Mesenchymal stem cell (in vitro differentiated cells and primary cell): ENCODE data around the gene PUS3.
A peak's percentile ranks its signal among the peaks of the same experiment; 100 is the strongest.

Experiments
- DNase-seq: peaks from one replicate; pipeline ENCODE4 v3.0.0-alpha.2; 2013
- H2AFZ ChIP-seq: one replicate; pipeline ENCODE4 v1.6.1; 2013; ENCODE audit warnings: low read depth, mild to moderate bottlenecking, control low read depth, inconsistent platforms, low read length, moderate library complexity
- H2AK5ac ChIP-seq: 2 replicates; pipeline ENCODE4 v1.6.1; 2013; ENCODE audit warnings: low read length, moderate library complexity, mild to moderate bottlenecking, inconsistent platforms; ENCODE audit not compliant: severe bottlenecking
- H2BK120ac ChIP-seq: one replicate; pipeline ENCODE4 v1.6.1; 2013; ENCODE audit warnings: low read depth, mild to moderate bottlenecking, inconsistent platforms, low read length, moderate library complexity
- H2BK12ac ChIP-seq, 2 experiments: one replicate each; pipeline ENCODE4 v1.6.1; 2013; ENCODE audit warnings: inconsistent platforms in 2 of 2, low read length in 2 of 2, mild to moderate bottlenecking in 2 of 2, moderate library complexity in 2 of 2, control low read depth in 1 of 2
- H2BK15ac ChIP-seq: one replicate; pipeline ENCODE4 v1.6.1; 2013; ENCODE audit warnings: mild to moderate bottlenecking, low read depth, inconsistent platforms; ENCODE audit not compliant: poor library complexity, severe bottlenecking
- H2BK5ac ChIP-seq: 2 replicates; pipeline ENCODE4 v1.6.1; 2013; ENCODE audit warnings: low read depth, mild to moderate bottlenecking, low read length, control low read depth, inconsistent platforms; ENCODE audit not compliant: poor library complexity, severe bottlenecking
- H3K14ac ChIP-seq, 2 experiments: one replicate each; pipeline ENCODE4 v1.6.1; 2013; ENCODE audit warnings: inconsistent platforms in 2 of 2, low read length in 2 of 2, control low read depth in 1 of 2, mild to moderate bottlenecking in 1 of 2, moderate library complexity in 1 of 2
- H3K18ac ChIP-seq, 2 experiments: one replicate each; pipeline ENCODE4 v1.6.1; 2013; ENCODE audit warnings: inconsistent platforms in 2 of 2, low read length in 2 of 2, control low read depth in 1 of 2, low read depth in 1 of 2, mild to moderate bottlenecking in 1 of 2
- H3K23ac ChIP-seq, 2 experiments: one replicate each; pipeline ENCODE4 v1.6.1; 2013; ENCODE audit warnings: inconsistent platforms in 2 of 2, low read length in 2 of 2, mild to moderate bottlenecking in 2 of 2, moderate library complexity in 2 of 2, control low read depth in 1 of 2
- H3K27ac ChIP-seq: 2 replicates; pipeline ENCODE4 v1.5.1; 2013; ENCODE audit warnings: mild to moderate bottlenecking, moderate library complexity, low read length, control low read depth, inconsistent platforms; ENCODE audit not compliant: poor library complexity, severe bottlenecking
- H3K27me3 ChIP-seq, 2 experiments: 2 replicates each; pipeline versions ENCODE4 v1.6.1 to v1.7.0; 2013; ENCODE audit warnings: low read length in 2 of 2, mild to moderate bottlenecking in 2 of 2, moderate library complexity in 2 of 2, control low read depth in 1 of 2, inconsistent platforms in 1 of 2; ENCODE audit not compliant: control insufficient read depth in 1 of 2, insufficient read depth in 1 of 2
- H3K36me3 ChIP-seq, 2 experiments: 2 replicates each; pipeline versions ENCODE4 v1.6.1 to v1.7.0; 2013; ENCODE audit warnings: low read length in 2 of 2, control low read depth in 1 of 2, inconsistent platforms in 1 of 2, low read depth in 1 of 2, mild to moderate bottlenecking in 1 of 2; ENCODE audit not compliant: insufficient read depth in 2 of 2, control insufficient read depth in 1 of 2
- H3K4ac ChIP-seq, 2 experiments: one replicate each; pipeline ENCODE4 v1.6.1; 2013; ENCODE audit warnings: inconsistent platforms in 2 of 2, low read length in 2 of 2, mild to moderate bottlenecking in 2 of 2, moderate library complexity in 2 of 2, control low read depth in 1 of 2, low read depth in 1 of 2
- H3K4me1 ChIP-seq: 2 replicates; pipeline ENCODE4 v1.6.1; 2013; ENCODE audit warnings: low read depth, low read length, control low read depth; ENCODE audit not compliant: control insufficient read depth, insufficient read depth
- H3K4me2 ChIP-seq: 2 replicates; pipeline ENCODE4 v1.6.1; 2013; ENCODE audit warnings: low read length, mild to moderate bottlenecking, inconsistent platforms; ENCODE audit not compliant: poor library complexity, severe bottlenecking
- H3K4me3 ChIP-seq, 2 experiments: 2 replicates each; pipeline versions ENCODE4 v1.5.1 to v1.7.0; 2013; ENCODE audit warnings: low read length in 2 of 2, mild to moderate bottlenecking in 2 of 2, control low read depth in 1 of 2, low read depth in 1 of 2; ENCODE audit not compliant: insufficient read depth in 1 of 2
- H3K79me1 ChIP-seq: replicated peaks from 2 replicates; pipeline ENCODE4 v1.6.1; 2013; ENCODE audit warnings: mild to moderate bottlenecking, control low read depth, low read length, inconsistent platforms; ENCODE audit not compliant: poor library complexity, severe bottlenecking
- H3K9ac ChIP-seq: 2 replicates; pipeline ENCODE4 v1.7.0; 2013; ENCODE audit warnings: mild to moderate bottlenecking, low read length, moderate library complexity
- H3K9me3 ChIP-seq: 2 replicates; pipeline ENCODE4 v1.7.0; 2013; ENCODE audit warnings: mild to moderate bottlenecking, low read length; ENCODE audit not compliant: control insufficient read depth
- H4K8ac ChIP-seq: one replicate; pipeline ENCODE4 v1.6.1; 2013; ENCODE audit warnings: inconsistent platforms, mild to moderate bottlenecking, low read length, moderate library complexity
- H4K91ac ChIP-seq: one replicate; pipeline ENCODE4 v1.6.1; 2013; ENCODE audit warnings: mild to moderate bottlenecking, low read length, inconsistent platforms
- WGBS: methylation state at CpG from one replicate; pipeline ENCODE4 v1.1.7; 2013; ENCODE audit warnings: mixed read lengths; 5-methylcytosine and 5-hydroxymethylcytosine counted together

The PUS3 gene

GRCh38 chr11:125945797-125946520 lies 43.0 kb upstream of the PUS3 start, which contains the start of gene VSIG10L2:
TSS of gene VSIG10L2 (plus strand) at chr11:125946044. CDS start at chr11:125946056, 12 bp downstream.
- no peak within 1 kb of the TSS for H3K9ac ChIP-seq
- no peak within 1 kb of the TSS for H3K23ac ChIP-seq
- no peak within 1 kb of the TSS for H2BK120ac ChIP-seq
- H3K4me1 ChIP-seq, result peaks cover 11% of the 10 kb centered on the region
- no peak within 1 kb of the TSS for H4K91ac ChIP-seq
- no peak within 1 kb of the TSS for H3K18ac ChIP-seq
- H3K14ac ChIP-seq, result no peak within 1 kb of the TSS
- no peak within 1 kb of the TSS for H2AFZ ChIP-seq
- H2AK5ac ChIP-seq, result no peak within 1 kb of the TSS
- peak within 1 kb of the TSS; percentile 33 for H2BK15ac ChIP-seq
- no peak for DNase-seq
- H3K4ac ChIP-seq, result no peak within 1 kb of the TSS
- no peaks in the 10 kb centered on the region for H3K9me3 ChIP-seq
- no peak within 1 kb of the TSS for H2BK12ac ChIP-seq
- no peaks in the 10 kb centered on the region for H3K36me3 ChIP-seq
- no peak within 1 kb of the TSS for H3K4me2 ChIP-seq
- peaks cover 0 to 21% of the 10 kb centered on the region in 2 experiments for H3K27me3 ChIP-seq
- no peaks in the 10 kb centered on the region for H3K79me1 ChIP-seq
- 85% methylated on average over 8 of the region's 8 CpGs for WGBS
- no peak within 1 kb of the TSS for H2BK5ac ChIP-seq
- no peak within 1 kb of the TSS for H3K4me3 ChIP-seq
- H3K27ac ChIP-seq, result no peak within 1 kb of the TSS
- H4K8ac ChIP-seq, result no peak within 1 kb of the TSS

GRCh38 chr11:125945011-125945796 lies 42.2 kb upstream of the PUS3 start:
- Histone ChIP-seq H2BK120ac (no peak overlapping the region), H2BK5ac (no peak overlapping the region), H4K91ac (no peak overlapping the region), H3K4ac (no peak overlapping the region), H4K8ac (no peak overlapping the region), H3K9me3 (no peaks in the 10 kb centered on the region), H3K36me3 (no peaks in the 10 kb centered on the region), H3K4me3 (no peak overlapping the region), H3K14ac (no peak overlapping the region), H3K18ac (no peak overlapping the region), H2BK15ac (no peak overlapping the region), H3K9ac (no peak overlapping the region), H3K4me2 (no peak overlapping the region), H2AFZ (no peak overlapping the region), H3K27ac (no peak overlapping the region), H3K79me1 (no peaks in the 10 kb centered on the region), H3K4me1 (peaks cover 11% of the 10 kb centered on the region), H2AK5ac (no peak overlapping the region), H3K27me3 (peaks cover 0 to 21% of the 10 kb centered on the region in 2 experiments), H2BK12ac (no peak overlapping the region), H3K23ac (no peak overlapping the region)
- DNase-seq, result no peak
- WGBS, result 80% methylated on average over 10 of the region's 15 CpGs

GRCh38 chr11:125944350-125945010 lies 41.5 kb upstream of the PUS3 start:
- H3K9me3 ChIP-seq, result no peaks in the 10 kb centered on the region
- H3K4me1 ChIP-seq, result peaks cover 11% of the 10 kb centered on the region
- no peak overlapping the region for H2AFZ ChIP-seq
- WGBS, result 85% methylated on average over 12 of the region's 13 CpGs
- no peak overlapping the region for H2AK5ac ChIP-seq
- no peak overlapping the region for H3K9ac ChIP-seq
- H2BK120ac ChIP-seq, result no peak overlapping the region
- no peaks in the 10 kb centered on the region for H3K79me1 ChIP-seq
- H3K4me3 ChIP-seq, result no peak overlapping the region
- no peak overlapping the region for H2BK12ac ChIP-seq
- no peak overlapping the region for H4K8ac ChIP-seq
- H3K4me2 ChIP-seq, result no peak overlapping the region
- H4K91ac ChIP-seq, result no peak overlapping the region
- H2BK15ac ChIP-seq, result no peak overlapping the region
- peaks cover 0 to 21% of the 10 kb centered on the region in 2 experiments for H3K27me3 ChIP-seq
- no peak overlapping the region for H3K27ac ChIP-seq
- H3K23ac ChIP-seq, result no peak overlapping the region
- no peak overlapping the region for H3K14ac ChIP-seq
- no peaks in the 10 kb centered on the region for H3K36me3 ChIP-seq
- no peak overlapping the region for H3K18ac ChIP-seq
- H3K4ac ChIP-seq, result no peak overlapping the region
- H2BK5ac ChIP-seq, result no peak overlapping the region
- no peak for DNase-seq
